ENCODE measurements around the gene MAT2B.

MAT2B gene

GRCh38 chr5:163460562-163461171 is 44.8 kb upstream of the MAT2B start, which contains the start of gene HMMR:
Gene HMMR (plus strand): TSS chr5:163460632. CDS start chr5:163460693, 61 bp downstream.
- H3K27ac ChIP-seq = peak within 1 kb of the TSS; percentile 98
- no peak for TF ChIP-seq ZFX (IDR thresholded peaks at IDR 0.05; ENCODE audit: borderline replicate concordance)
- TF ChIP-seq CTCF (IDR thresholded peaks at IDR 0.05) = no peak

DNA sequence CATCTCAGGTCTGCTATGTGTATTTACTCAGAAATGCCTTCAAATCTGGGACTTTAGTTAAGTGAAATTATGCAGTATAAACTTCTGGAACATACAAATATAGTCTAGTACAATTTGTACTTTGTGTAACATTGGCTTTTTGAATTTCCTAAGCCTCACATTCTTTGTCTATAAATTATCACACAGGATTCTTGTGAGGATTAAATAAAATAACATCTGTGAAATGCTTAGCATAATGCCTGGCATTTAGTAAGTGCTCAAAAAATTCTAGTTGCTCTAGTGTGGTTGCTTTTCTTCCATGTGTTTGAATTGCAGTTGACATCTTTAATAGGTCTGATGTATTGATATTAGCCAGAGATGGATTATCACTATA is 42.4 kb upstream of the MAT2B start:
- TF ChIP-seq ZFX (IDR thresholded peaks at IDR 0.05; ENCODE audit: borderline replicate concordance) (no peak), CTCF (IDR thresholded peaks at IDR 0.05) (no peak)

GRCh38 chr5:163467682-163468081 is 37.7 kb upstream of the MAT2B start:
- no peak for TF ChIP-seq ZFX (IDR thresholded peaks at IDR 0.05; ENCODE audit: borderline replicate concordance)
- no peak for TF ChIP-seq CTCF (IDR thresholded peaks at IDR 0.05)
- peak overlapping the region; percentile 22; the same call in 1 of the 2 replicates for H3K27ac ChIP-seq

More for the DNA sequence above, 42.4 kb upstream of the MAT2B start:
- peak overlapping the region; percentile 98; the same call in 1 of the 2 replicates for H3K27ac ChIP-seq

- TF ChIP-seq CTCF (IDR thresholded peaks at IDR 0.05) (peak; percentile 69), ZFX (IDR thresholded peaks at IDR 0.05; ENCODE audit: borderline replicate concordance) (no peak)
- no peak overlapping the region for H3K27ac ChIP-seq
Observed at GRCh38 chr5:163473635-163474243, 31.7 kb upstream of the MAT2B start.

DNA sequence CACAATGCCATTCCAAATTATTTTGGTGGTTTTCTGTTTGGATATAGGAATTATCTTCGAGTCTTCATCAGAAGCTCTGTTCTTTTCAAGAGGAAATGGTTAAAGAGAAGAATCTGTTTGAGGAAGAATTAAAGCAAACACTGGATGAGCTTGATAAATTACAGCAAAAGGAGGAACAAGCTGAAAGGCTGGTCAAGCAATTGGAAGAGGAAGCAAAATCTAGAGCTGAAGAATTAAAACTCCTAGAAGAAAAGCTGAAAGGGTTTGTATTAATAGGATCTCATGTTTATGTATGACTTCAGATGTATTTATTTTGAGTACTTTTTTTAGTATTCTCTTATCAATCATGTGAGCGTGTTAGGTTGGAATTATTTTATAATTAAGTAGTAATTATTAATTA is 30.0 kb upstream of the MAT2B start:
- TF ChIP-seq CTCF (IDR thresholded peaks at IDR 0.05) = no peak
- TF ChIP-seq ZFX (IDR thresholded peaks at IDR 0.05; ENCODE audit: borderline replicate concordance) = no peak
- no peak overlapping the region for H3K27ac ChIP-seq

- no peak overlapping the region for H3K27ac ChIP-seq
- TF ChIP-seq ZFX (IDR thresholded peaks at IDR 0.05; ENCODE audit: borderline replicate concordance) = no peak
Observed at GRCh38 chr5:163478126-163478981, 27.1 kb upstream of the MAT2B start.

DNA sequence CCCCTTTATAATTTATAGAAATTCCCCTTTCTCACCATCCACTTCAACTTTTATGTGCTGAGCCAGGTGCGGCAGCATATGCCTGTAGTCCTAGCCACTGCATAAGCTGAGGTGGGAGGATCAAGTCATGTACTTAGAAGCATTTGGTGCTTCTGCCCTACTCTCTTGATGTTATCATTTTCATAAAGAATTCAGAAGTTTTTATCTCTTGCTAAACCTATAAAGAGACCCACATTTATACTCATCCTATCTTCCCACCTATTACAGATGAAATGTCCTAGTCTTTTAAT is 26.5 kb upstream of the MAT2B start:
- TF ChIP-seq ZFX (IDR thresholded peaks at IDR 0.05; ENCODE audit: borderline replicate concordance) (no peak), CTCF (IDR thresholded peaks at IDR 0.05) (no peak)
- H3K27ac ChIP-seq = no peak overlapping the region

Measured in 22Rv1 (cell line).